Esophagus squamous epithelium (tissue), 4 donors: ENCODE measurements around the gene COL23A1.

Experiments used
- POLR2A ChIP-seq, 4 donors: fragments of 450-650 bp; IDR thresholded peaks; one replicate each; pipeline ENCODE4 v1.6.1; 2017; ENCODE audit warnings: antibody characterized with exemption in 4 of 4, mild to moderate bottlenecking in 4 of 4, moderate library complexity in 3 of 4
- TF ChIP-seq, protein P1 (sequence below), 6 experiments: fragments of 450-650 bp in 4 of 6; fragments of 200-600 bp in 2 of 6; sonication (generic) in 2 of 6; IDR thresholded peaks; one replicate each; pipeline ENCODE4 v1.5.1; 2016 to 2019; ENCODE audit warnings: antibody characterized with exemption in 6 of 6, mild to moderate bottlenecking in 4 of 6, moderate library complexity in 4 of 6

DNA sequence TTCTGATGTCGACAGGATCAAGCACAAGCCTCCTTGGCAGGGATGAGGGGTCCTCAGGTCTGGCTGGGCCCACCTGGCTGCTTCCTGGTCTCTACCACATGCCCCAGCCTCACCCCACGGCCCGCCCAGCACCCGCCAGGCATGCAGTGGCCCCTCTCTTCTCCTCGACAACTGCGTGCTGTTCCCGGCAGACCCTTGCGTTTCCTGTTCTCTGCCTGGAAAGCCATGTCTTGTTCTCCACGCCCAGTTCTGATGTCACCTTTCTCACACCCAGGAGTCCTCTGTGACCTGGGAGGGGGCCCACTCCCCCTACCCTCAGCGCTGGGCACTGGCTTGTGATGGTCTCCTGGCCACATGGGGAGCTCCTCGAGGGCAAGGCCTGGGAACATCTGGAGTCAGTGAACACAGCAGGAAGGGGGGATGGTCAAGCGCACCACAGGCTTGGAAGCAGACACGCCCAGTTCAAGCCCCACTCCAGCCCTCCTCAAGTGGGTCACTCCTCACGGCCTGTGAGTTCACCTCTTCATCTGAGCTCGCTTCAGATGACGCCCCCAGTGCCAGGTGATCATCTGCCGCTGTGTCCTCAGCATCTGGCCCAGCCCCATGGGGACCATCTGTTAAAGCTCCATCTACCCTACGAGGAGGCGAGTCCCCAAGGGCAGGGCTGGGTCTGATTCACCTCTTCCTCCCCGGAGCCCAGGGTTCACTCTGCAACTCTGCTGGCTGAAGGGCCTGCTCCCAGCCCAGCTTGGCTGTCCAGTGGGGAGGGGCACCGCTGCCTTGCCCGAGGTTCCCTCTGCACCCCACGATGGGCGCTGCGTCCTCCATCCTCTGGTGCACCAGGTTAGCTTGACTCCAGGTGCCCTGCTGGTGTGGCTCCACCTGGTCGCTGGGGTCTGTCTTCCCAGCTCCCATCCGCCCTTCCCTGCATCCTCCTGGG, 224.4 kb downstream of the COL23A1 start:
- TF ChIP-seq, protein P1, sequence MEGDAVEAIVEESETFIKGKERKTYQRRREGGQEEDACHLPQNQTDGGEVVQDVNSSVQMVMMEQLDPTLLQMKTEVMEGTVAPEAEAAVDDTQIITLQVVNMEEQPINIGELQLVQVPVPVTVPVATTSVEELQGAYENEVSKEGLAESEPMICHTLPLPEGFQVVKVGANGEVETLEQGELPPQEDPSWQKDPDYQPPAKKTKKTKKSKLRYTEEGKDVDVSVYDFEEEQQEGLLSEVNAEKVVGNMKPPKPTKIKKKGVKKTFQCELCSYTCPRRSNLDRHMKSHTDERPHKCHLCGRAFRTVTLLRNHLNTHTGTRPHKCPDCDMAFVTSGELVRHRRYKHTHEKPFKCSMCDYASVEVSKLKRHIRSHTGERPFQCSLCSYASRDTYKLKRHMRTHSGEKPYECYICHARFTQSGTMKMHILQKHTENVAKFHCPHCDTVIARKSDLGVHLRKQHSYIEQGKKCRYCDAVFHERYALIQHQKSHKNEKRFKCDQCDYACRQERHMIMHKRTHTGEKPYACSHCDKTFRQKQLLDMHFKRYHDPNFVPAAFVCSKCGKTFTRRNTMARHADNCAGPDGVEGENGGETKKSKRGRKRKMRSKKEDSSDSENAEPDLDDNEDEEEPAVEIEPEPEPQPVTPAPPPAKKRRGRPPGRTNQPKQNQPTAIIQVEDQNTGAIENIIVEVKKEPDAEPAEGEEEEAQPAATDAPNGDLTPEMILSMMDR (IDR thresholded peaks at IDR 0.05): no peak
- TF ChIP-seq POLR2A (IDR thresholded peaks at IDR 0.05): no peak
